Head of caudate nucleus (tissue), 42 donors: Measurements from ENCODE around the gene FERD3L.
"Not testable (repeated sequence)": the region's sequence is repeated elsewhere in the genome, so short reads cannot be mapped to it uniquely, and the experiment has no call there.

Source experiments
- DNase-seq, 42 donors: peaks; one replicate each; pipeline versions ENCODE4 v3.0.0 to v3.0.0-alpha.2; 2020 to 2021; ENCODE audit warnings: mixed read lengths in 7 of 42
- intact Hi-C: fragments of 100-400 bp; cut with DNase I; formaldehyde crosslinking; loops from one replicate; pipeline ENCODE4 v1.15.0; 2022

Gene FERD3L, protein sequence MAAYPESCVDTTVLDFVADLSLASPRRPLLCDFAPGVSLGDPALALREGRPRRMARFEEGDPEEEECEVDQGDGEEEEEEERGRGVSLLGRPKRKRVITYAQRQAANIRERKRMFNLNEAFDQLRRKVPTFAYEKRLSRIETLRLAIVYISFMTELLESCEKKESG

DNA sequence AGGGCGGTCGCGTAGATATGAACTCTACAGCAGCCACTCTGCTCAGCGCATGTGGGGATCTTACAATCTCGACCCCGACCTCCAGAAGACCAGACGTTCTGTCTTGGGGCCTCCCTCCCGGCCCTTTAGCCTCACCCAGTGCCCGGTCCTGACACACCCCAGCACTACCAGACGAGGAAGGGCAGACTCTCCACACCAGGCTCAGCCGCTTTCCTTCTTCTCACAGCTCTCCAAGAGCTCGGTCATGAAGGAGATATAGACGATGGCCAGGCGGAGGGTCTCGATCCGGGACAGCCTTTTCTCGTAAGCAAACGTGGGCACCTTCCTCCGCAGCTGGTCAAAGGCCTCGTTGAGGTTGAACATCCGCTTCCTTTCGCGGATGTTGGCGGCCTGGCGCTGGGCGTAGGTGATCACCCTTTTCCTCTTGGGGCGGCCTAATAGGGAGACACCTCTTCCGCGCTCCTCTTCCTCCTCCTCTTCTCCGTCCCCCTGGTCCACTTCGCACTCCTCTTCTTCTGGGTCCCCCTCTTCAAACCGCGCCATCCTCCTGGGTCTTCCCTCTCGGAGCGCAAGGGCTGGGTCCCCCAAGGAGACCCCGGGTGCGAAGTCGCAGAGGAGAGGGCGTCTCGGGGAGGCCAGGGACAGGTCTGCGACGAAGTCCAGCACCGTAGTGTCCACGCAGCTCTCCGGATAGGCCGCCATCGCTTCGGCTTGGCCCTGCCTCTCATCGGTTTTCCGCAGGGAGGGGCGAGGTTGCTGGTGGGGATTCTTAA, at the start of gene FERD3L:
Gene FERD3L, minus strand, starts transcription at position 761 of the 773 bp plus-strand sequence. Its CDS starts 59 bp downstream, at position 702.
- no peak for DNase-seq
- intact Hi-C loops, result no loop called here

GRCh38 chr7:19194417-19194816, 49.2 kb upstream of the FERD3L start:
- intact Hi-C loops, DNase-seq: not testable (repeated sequence)

- intact Hi-C loops, result no loop called here
- no peak for DNase-seq
Measured at GRCh38 chr7:19181634-19182033, 36.4 kb upstream of the FERD3L start.

DNA sequence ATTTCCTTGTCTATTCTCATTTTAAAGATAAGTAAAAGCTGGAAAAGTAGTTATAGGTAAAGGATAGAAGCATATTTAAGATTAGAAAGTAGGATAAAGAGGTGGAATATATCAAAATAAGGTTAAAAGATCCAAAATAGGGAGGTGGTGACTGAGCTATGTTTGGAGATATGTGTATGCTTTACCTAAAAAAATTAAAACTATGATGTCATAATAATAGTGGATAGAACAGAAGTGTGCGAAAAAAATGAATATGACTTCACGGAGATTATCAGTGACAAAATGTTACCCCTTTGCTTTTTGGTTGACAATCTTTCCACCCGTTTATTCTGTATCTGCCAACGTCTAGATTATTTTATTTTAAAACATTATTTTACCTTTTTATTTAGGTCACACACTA, 33.4 kb upstream of the FERD3L start:
- intact Hi-C loops, result no loop called here
- DNase-seq, result no peak

GRCh38 chr7:19177269-19177668, 32.0 kb upstream of the FERD3L start:
- DNase-seq, result no peak
- intact Hi-C loops, result no loop called here

DNA sequence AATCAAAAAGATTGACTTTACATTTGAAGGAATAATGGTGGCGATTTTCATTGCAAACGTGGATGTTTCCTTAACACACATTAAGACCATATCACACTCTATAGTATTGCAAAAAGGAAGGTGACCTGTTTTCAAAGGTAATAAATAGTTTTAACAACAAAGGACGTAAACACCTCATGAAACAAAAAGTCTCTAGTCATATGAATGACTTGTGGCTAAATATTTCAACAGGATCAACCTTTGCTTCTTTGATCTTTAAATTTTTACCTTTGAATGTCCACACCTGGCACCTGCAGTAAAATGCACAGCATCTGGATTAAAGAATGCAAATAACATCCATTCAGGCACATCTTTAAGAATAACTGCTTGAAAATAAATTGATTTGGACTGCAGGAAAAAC, 30.0 kb upstream of the FERD3L start:
- intact Hi-C loops, result no loop called here
- DNase-seq, result no peak

DNA sequence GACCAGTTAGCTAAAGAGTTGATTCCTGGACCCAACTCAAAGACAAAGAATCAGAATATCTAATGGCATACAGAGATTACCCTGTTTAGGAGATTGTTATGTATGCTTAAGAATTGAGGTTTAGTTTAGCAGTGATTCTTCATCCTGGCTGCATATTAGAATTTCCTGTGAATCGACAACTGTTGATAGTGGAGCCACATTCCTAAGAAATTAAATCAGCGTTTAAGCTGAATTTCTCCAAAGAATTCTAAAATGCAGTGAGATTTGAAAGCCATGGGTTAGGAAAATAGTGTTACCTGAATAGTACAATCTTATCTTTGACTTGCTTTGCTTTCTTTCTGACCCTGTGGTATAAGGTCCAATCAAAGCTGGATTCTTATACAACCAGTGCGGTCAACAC, 16.4 kb upstream of the FERD3L start:
- intact Hi-C loops, result no loop called here
- no peak for DNase-seq

DNA sequence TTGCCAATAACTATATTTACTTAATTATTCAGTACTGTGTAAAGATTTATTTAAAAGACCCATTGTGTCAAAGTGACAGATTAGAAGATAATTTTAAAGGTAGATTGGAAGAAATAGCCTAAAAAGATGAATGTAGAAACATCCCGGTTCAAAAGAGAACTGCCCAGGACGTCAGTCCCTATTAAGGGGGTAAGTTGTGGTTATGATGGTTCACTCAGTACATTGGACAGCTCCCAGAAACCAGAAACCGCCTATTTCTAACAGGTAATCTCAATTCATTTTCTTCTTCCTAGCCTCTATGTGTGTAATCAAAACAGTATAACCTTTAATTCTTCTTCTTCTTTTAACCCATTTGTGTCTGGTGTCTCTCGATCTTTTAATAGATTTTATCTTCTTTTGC, 1.5 kb upstream of the FERD3L start:
- no peak for DNase-seq
- intact Hi-C loops, result no loop called here

GRCh38 chr7:19145434-19146115, 354 bp upstream of the FERD3L start:
- intact Hi-C loops, result no loop called here
- no peak for DNase-seq

DNA sequence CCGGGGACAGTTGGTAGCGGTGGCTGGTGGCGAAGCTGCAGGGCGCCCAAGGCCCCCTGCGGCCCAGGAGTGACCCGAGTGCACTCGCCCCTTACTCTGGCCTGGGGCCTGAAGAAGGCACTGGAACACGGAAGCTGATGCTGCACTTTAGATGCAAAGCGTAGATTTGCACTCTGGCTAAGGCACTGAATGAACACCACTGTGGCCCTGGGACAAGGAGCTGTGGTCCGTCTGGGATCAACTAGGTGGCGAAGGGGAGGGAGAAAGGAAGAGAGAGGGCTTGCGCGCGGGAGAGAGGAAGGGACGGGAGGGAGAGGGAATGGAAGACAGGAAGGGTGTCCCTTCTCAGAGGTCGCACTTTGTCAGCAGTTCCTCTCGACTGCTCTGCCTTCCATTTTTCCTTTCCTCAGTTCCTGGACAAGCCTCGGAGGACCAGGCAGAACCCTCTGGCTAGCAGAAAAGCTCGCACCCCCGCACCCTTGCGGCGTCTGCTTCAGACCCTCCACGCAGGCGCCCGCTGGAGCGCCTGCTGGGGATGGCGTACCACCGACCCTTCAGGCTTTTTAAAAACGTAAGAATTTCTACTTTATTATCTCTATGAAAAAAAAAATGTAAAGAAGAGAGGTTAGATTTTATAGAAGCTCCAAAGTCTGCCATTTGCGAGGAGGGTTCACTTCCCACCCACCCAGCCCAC, 1.2 kb downstream of the FERD3L start:
- intact Hi-C loops, result no loop called here
- DNase-seq, result no peak

DNA sequence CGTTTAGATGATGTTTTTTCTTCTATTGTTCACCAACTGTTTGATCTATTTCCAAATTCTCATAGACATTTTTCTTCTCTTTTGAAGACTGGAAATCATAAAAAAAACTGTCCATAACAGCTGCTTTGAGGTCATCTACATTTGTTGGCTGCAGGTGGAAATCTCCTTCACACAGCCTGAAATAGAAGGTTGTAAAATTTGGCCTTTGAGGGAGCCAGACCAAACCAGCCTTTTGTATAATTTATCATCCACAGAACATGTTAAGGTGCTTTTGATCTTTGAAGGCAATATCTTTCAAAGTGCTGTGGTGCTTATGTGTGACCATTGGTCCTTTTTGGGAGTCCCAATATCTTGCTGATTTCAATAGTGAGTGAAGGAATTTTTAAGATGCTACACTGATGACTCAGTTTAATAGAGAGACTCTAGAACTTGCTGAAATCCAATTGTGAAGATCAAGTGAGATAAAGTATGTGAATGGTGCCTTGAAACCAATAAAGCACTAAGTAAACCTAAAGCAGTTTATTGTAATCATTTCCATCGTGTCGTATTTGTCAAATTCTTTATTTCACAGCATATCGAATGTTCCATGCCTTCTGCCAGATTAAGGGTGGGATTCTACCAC, 5.4 kb downstream of the FERD3L start:
- DNase-seq, result no peak
- intact Hi-C loops, result no loop called here

DNA sequence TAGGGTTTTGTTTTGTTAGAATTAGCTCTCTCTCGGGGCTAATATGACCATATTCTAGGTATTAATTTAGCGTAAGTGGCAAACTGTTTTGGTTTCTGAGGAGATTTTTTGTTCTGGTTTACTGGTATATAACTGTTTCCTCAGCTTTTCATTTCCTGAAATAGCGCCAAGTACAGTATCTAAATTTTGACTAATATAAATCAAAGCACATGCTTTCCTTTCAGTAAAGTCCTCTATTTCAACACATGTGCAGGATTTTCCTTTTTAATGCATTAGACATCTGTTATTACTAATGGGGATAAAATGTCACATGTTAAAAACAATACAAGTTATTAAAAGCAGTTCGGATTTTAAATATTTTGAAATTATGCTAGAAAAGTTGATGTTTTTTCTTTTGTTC, 11.3 kb downstream of the FERD3L start:
- intact Hi-C loops, result no loop called here
- DNase-seq, result no peak

DNA sequence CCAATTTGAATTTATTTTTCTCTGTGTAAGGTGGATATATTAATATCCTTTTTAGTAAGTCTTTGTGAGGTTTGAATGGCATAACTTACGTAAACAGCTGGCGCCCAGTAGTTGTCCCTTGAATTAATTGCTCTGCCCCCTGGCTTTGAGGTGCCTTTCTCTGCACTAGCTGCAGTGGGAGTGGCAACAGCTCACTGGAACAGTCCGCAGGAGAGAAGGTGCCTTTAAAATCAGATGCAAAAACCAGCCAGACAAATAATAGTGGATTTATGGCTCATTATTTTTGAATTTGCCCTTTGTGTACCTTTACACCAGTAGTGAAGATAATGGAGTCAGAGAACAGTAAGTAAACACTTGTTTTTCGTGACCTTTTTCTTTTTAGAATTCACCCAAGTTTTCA, 11.8 kb downstream of the FERD3L start:
- DNase-seq, result no peak
- intact Hi-C loops, result no loop called here

GRCh38 chr7:19128856-19129255, 16.4 kb downstream of the FERD3L start:
- intact Hi-C loops, result no loop called here
- no peak for DNase-seq

GRCh38 chr7:19121977-19122588, 23.1 kb downstream of the FERD3L start:
- DNase-seq, result peak in 1 of 42 donors; percentile 31
- intact Hi-C loops, result no loop called here

GRCh38 chr7:19119870-19120486, 25.2 kb downstream of the FERD3L start:
- intact Hi-C loops, result loop anchor here (10.0 kb wide), 1 partner anchor 1665 kb away; the partner anchor contains the start of gene SP8
- no peak for DNase-seq

DNA sequence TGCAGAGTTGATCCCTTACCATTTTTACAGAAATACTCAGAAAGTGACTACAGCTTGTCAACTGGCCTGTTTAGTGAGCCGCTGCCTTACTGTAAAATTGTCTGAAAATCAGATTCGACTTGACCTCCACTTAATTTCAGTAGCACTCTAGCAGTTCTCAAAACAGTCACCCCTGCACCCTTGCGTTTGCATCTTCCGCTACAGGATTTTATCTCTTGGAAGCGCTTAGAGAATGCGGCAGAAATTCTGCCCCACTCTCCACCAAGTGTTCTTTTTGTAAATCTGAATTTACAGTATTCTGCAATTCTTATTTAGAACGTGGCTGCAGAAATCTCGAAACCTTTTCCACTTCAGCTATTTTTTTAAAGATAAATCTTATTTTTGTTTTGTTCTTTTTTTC, 25.8 kb downstream of the FERD3L start:
- intact Hi-C loops, result loop anchor here (10.0 kb wide), 1 partner anchor 1665 kb away; the partner anchor contains the start of gene SP8
- DNase-seq, result no peak

DNA sequence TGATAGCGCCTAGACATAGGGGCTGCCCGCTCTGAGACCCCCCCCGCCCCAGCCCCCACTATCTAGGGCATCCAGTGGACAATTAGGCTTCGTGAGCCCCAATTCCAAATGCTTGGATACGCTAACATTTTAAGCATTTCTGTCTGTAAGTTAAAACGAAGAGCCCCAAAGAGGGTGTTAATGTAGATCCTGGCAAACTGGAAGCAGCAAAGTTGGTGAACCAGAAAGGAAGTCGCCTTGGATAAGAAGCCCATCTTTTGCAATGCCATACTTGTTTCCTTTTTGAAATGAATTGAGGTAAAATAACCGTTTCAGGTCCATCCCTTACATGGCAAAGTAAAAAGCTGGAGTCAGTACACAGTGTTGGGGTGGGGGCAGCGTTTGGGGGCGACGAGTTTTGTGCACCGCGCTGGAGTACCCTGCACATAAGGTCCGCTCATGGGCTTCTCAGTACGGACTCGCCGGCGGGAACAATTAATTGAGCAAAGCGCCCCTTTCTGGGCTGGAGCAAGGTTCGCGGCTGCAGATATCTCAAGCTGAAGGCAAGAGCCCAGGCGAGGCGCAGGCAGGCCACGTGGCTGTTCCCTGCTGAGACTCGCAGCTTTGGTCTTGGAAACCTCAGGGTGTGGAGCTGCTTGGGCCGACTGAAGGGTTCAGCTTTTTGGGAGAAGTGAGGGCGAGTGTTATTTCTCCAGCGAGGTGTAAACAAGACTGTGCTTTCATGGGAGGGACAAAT, 26.4 kb downstream of the FERD3L start:
- intact Hi-C loops, result loop anchor here (10.0 kb wide), 1 partner anchor 1666 kb away; the partner anchor contains the start of gene SP8
- peak in 1 of 42 donors; percentile 36 for DNase-seq
